ENCODE data around the gene ELMO2.

Gene ELMO2

GRCh38 chr20:46401478-46401860, 4.9 kb downstream of the ELMO2 start:
- Histone ChIP-seq H3K23ac (ENCODE audit: low read length in 2 of 2) (no peak overlapping the region), H3K27ac (ENCODE audit: low read length, poor library complexity, severe bottlenecking) (no peak overlapping the region), H2BK15ac (ENCODE audit: low read depth, poor library complexity, severe bottlenecking) (peak overlapping the region; percentile 36), H3K27me3 (ENCODE audit: control insufficient read depth in 1 of 2, insufficient read depth in 1 of 2, low read length in 2 of 2) (no peaks in the 10 kb centered on the region), H2AFZ (ENCODE audit: low read depth, low read length) (no peak overlapping the region), H3K4me1 (ENCODE audit: control insufficient read depth, insufficient read depth, low read depth, low read length) (peaks cover 12% of the 10 kb centered on the region), H3K79me1 (replicated peaks; ENCODE audit: low read length, poor library complexity, severe bottlenecking) (peaks cover 25% of the 10 kb centered on the region), H3K9ac (ENCODE audit: low read length) (peak overlapping the region; percentile 85), H3K4me2 (ENCODE audit: low read length, poor library complexity, severe bottlenecking) (no peak overlapping the region), H2BK5ac (ENCODE audit: low read depth, low read length, poor library complexity, severe bottlenecking) (no peak overlapping the region), H4K8ac (ENCODE audit: low read length) (peak overlapping the region; percentile 48), H3K14ac (ENCODE audit: low read length in 2 of 2) (no peak overlapping the region), H3K4ac (ENCODE audit: low read depth in 1 of 2, low read length in 2 of 2) (no peak overlapping the region), H3K36me3 (ENCODE audit: control insufficient read depth in 1 of 2, insufficient read depth in 2 of 2, low read depth in 1 of 2, low read length in 2 of 2) (peaks cover 0 to 32% of the 10 kb centered on the region in 2 experiments), H3K9me3 (ENCODE audit: control insufficient read depth, low read length) (no peaks in the 10 kb centered on the region), H4K91ac (ENCODE audit: low read length) (peak overlapping the region; percentile 21), H2BK120ac (ENCODE audit: low read depth, low read length) (peak overlapping the region; percentile 44), H3K4me3 (ENCODE audit: insufficient read depth in 1 of 2, low read depth in 1 of 2, low read length in 2 of 2) (peak overlapping the region in 1 of 2 experiments; percentile 63), H2AK5ac (ENCODE audit: low read length, severe bottlenecking) (no peak overlapping the region), H2BK12ac (ENCODE audit: low read length in 2 of 2) (peak overlapping the region; percentile 54 to 61), H3K18ac (ENCODE audit: low read depth in 1 of 2, low read length in 2 of 2) (peak overlapping the region; percentile 46 to 73)
- WGBS = 86% methylated on average over 2 of the region's 2 CpGs
- peak; percentile 57 for DNase-seq

GRCh38 chr20:46400828-46401477, 5.5 kb downstream of the ELMO2 start:
- H2BK120ac ChIP-seq (ENCODE audit: low read depth, low read length) = peak overlapping the region; percentile 44
- no peaks in the 10 kb centered on the region for H3K9me3 ChIP-seq (ENCODE audit: control insufficient read depth, low read length)
- no peak overlapping the region for H2AFZ ChIP-seq (ENCODE audit: low read depth, low read length)
- H3K4ac ChIP-seq (ENCODE audit: low read depth in 1 of 2, low read length in 2 of 2) = peak overlapping the region in 1 of 2 experiments; percentile 47
- H2BK12ac ChIP-seq (ENCODE audit: low read length in 2 of 2) = peak overlapping the region; percentile 54 to 61
- H3K9ac ChIP-seq (ENCODE audit: low read length) = peak overlapping the region; percentile 85
- H4K8ac ChIP-seq (ENCODE audit: low read length) = no peak overlapping the region
- peaks cover 1 to 38% of the 10 kb centered on the region in 2 experiments for H3K36me3 ChIP-seq (ENCODE audit: control insufficient read depth in 1 of 2, insufficient read depth in 2 of 2, low read depth in 1 of 2, low read length in 2 of 2)
- peak overlapping the region in 1 of 2 experiments; percentile 63 for H3K4me3 ChIP-seq (ENCODE audit: insufficient read depth in 1 of 2, low read depth in 1 of 2, low read length in 2 of 2)
- H4K91ac ChIP-seq (ENCODE audit: low read length) = no peak overlapping the region
- no peaks in the 10 kb centered on the region for H3K27me3 ChIP-seq (ENCODE audit: control insufficient read depth in 1 of 2, insufficient read depth in 1 of 2, low read length in 2 of 2)
- H3K18ac ChIP-seq (ENCODE audit: low read depth in 1 of 2, low read length in 2 of 2) = peak overlapping the region; percentile 42 to 73
- no peak overlapping the region for H2BK5ac ChIP-seq (ENCODE audit: low read depth, low read length, poor library complexity, severe bottlenecking)
- no peak overlapping the region for H3K27ac ChIP-seq (ENCODE audit: low read length, poor library complexity, severe bottlenecking)
- H3K23ac ChIP-seq (ENCODE audit: low read length in 2 of 2) = no peak overlapping the region
- WGBS = 28% methylated on average over 5 of the region's 6 CpGs
- H3K4me2 ChIP-seq (ENCODE audit: low read length, poor library complexity, severe bottlenecking) = no peak overlapping the region
- H2AK5ac ChIP-seq (ENCODE audit: low read length, severe bottlenecking) = no peak overlapping the region
- H3K14ac ChIP-seq (ENCODE audit: low read length in 2 of 2) = no peak overlapping the region
- peaks cover 12% of the 10 kb centered on the region for H3K4me1 ChIP-seq (ENCODE audit: control insufficient read depth, insufficient read depth, low read depth, low read length)
- DNase-seq = peak; percentile 60
- peaks cover 27% of the 10 kb centered on the region for H3K79me1 ChIP-seq (replicated peaks; ENCODE audit: low read length, poor library complexity, severe bottlenecking)
- H2BK15ac ChIP-seq (ENCODE audit: low read depth, poor library complexity, severe bottlenecking) = no peak overlapping the region

GRCh38 chr20:46400253-46400652, 6.2 kb downstream of the ELMO2 start:
- no peak overlapping the region for H3K4me2 ChIP-seq (ENCODE audit: low read length, poor library complexity, severe bottlenecking)
- no peak overlapping the region for H4K91ac ChIP-seq (ENCODE audit: low read length)
- H2BK15ac ChIP-seq (ENCODE audit: low read depth, poor library complexity, severe bottlenecking) = no peak overlapping the region
- H3K4me3 ChIP-seq (ENCODE audit: insufficient read depth in 1 of 2, low read depth in 1 of 2, low read length in 2 of 2) = peak overlapping the region in 1 of 2 experiments; percentile 63
- no peaks in the 10 kb centered on the region for H3K27me3 ChIP-seq (ENCODE audit: control insufficient read depth in 1 of 2, insufficient read depth in 1 of 2, low read length in 2 of 2)
- H2BK5ac ChIP-seq (ENCODE audit: low read depth, low read length, poor library complexity, severe bottlenecking) = no peak overlapping the region
- H2BK120ac ChIP-seq (ENCODE audit: low read depth, low read length) = no peak overlapping the region
- H2BK12ac ChIP-seq (ENCODE audit: low read length in 2 of 2) = no peak overlapping the region
- peak overlapping the region; percentile 85 for H3K9ac ChIP-seq (ENCODE audit: low read length)
- no peak overlapping the region for H3K14ac ChIP-seq (ENCODE audit: low read length in 2 of 2)
- peaks cover 10% of the 10 kb centered on the region for H3K4me1 ChIP-seq (ENCODE audit: control insufficient read depth, insufficient read depth, low read depth, low read length)
- H3K27ac ChIP-seq (ENCODE audit: low read length, poor library complexity, severe bottlenecking) = peak overlapping the region; percentile 10
- H4K8ac ChIP-seq (ENCODE audit: low read length) = no peak overlapping the region
- no peak overlapping the region for H3K4ac ChIP-seq (ENCODE audit: low read depth in 1 of 2, low read length in 2 of 2)
- peak; percentile 91 for DNase-seq
- H2AK5ac ChIP-seq (ENCODE audit: low read length, severe bottlenecking) = no peak overlapping the region
- peaks cover 4 to 45% of the 10 kb centered on the region in 2 experiments for H3K36me3 ChIP-seq (ENCODE audit: control insufficient read depth in 1 of 2, insufficient read depth in 2 of 2, low read depth in 1 of 2, low read length in 2 of 2)
- H2AFZ ChIP-seq (ENCODE audit: low read depth, low read length) = no peak overlapping the region
- 6% methylated on average over 3 of the region's 4 CpGs for WGBS
- no peak overlapping the region for H3K18ac ChIP-seq (ENCODE audit: low read depth in 1 of 2, low read length in 2 of 2)
- H3K9me3 ChIP-seq (ENCODE audit: control insufficient read depth, low read length) = no peaks in the 10 kb centered on the region
- no peak overlapping the region for H3K23ac ChIP-seq (ENCODE audit: low read length in 2 of 2)
- peaks cover 32% of the 10 kb centered on the region for H3K79me1 ChIP-seq (replicated peaks; ENCODE audit: low read length, poor library complexity, severe bottlenecking)

- peak overlapping the region in 1 of 2 experiments; percentile 58 for H3K14ac ChIP-seq (ENCODE audit: low read length in 2 of 2)
- H3K36me3 ChIP-seq (ENCODE audit: control insufficient read depth in 1 of 2, insufficient read depth in 2 of 2, low read depth in 1 of 2, low read length in 2 of 2) = peaks cover 4 to 52% of the 10 kb centered on the region in 2 experiments
- peak overlapping the region; percentile 37 to 69 for H2BK12ac ChIP-seq (ENCODE audit: low read length in 2 of 2)
- no peaks in the 10 kb centered on the region for H3K27me3 ChIP-seq (ENCODE audit: control insufficient read depth in 1 of 2, insufficient read depth in 1 of 2, low read length in 2 of 2)
- 88% methylated on average over 3 of the region's 3 CpGs for WGBS
- H3K4me3 ChIP-seq (ENCODE audit: insufficient read depth in 1 of 2, low read depth in 1 of 2, low read length in 2 of 2) = no peak overlapping the region
- no peak overlapping the region for H3K4me2 ChIP-seq (ENCODE audit: low read length, poor library complexity, severe bottlenecking)
- H4K8ac ChIP-seq (ENCODE audit: low read length) = no peak overlapping the region
- peak overlapping the region; percentile 35 for H2BK120ac ChIP-seq (ENCODE audit: low read depth, low read length)
- H3K79me1 ChIP-seq (replicated peaks; ENCODE audit: low read length, poor library complexity, severe bottlenecking) = peaks cover 35% of the 10 kb centered on the region
- no peak overlapping the region for H2AFZ ChIP-seq (ENCODE audit: low read depth, low read length)
- peak overlapping the region in 1 of 2 experiments; percentile 54 for H3K18ac ChIP-seq (ENCODE audit: low read depth in 1 of 2, low read length in 2 of 2)
- DNase-seq = no peak
- H4K91ac ChIP-seq (ENCODE audit: low read length) = no peak overlapping the region
- H3K23ac ChIP-seq (ENCODE audit: low read length in 2 of 2) = no peak overlapping the region
- H3K9ac ChIP-seq (ENCODE audit: low read length) = peak overlapping the region; percentile 85
- H2BK15ac ChIP-seq (ENCODE audit: low read depth, poor library complexity, severe bottlenecking) = no peak overlapping the region
- H2BK5ac ChIP-seq (ENCODE audit: low read depth, low read length, poor library complexity, severe bottlenecking) = no peak overlapping the region
- H2AK5ac ChIP-seq (ENCODE audit: low read length, severe bottlenecking) = no peak overlapping the region
- H3K27ac ChIP-seq (ENCODE audit: low read length, poor library complexity, severe bottlenecking) = no peak overlapping the region
- no peak overlapping the region for H3K4ac ChIP-seq (ENCODE audit: low read depth in 1 of 2, low read length in 2 of 2)
- H3K4me1 ChIP-seq (ENCODE audit: control insufficient read depth, insufficient read depth, low read depth, low read length) = peaks cover 7% of the 10 kb centered on the region
- H3K9me3 ChIP-seq (ENCODE audit: control insufficient read depth, low read length) = no peaks in the 10 kb centered on the region
Measured at GRCh38 chr20:46399401-46399800, 7.0 kb downstream of the ELMO2 start.
